Endometrial microvascular endothelial cells (primary cell): ENCODE results near the gene SLC35E1. TPM values are rescaled to one million over a fixed set of nuclear protein-coding genes. Genes with fewer than 3 reads are reported as not detected.

Experiments
- in situ Hi-C: cut with HindIII; loops from 2 replicates; pipeline ENCODE4 v1.10.0; 2017; ENCODE audit warnings: low sequenced_read_pairs, low pct_unique_long_range_greater_than_20kb; ENCODE audit errors: inconsistent ontology term
- total RNA-seq: library from RNA; depleted of rRNA; stranded (reverse); fragments of >200 nt; gene quantifications from one replicate; pipeline ENCODE4 v1.2.3, GENCODE V29; 2015; ENCODE audit errors: inconsistent ontology term

Gene SLC35E1
- total RNA-seq, 1 donor from 2014 or later: 31.7 TPM

- in situ Hi-C loops: no loop called here
Observed at GRCh38 chr19:16600824-16601223, 28.6 kb upstream of the SLC35E1 start.

GRCh38 chr19:16599655-16600346, 27.6 kb upstream of the SLC35E1 start:
- in situ Hi-C loops: no loop called here

- in situ Hi-C loops: no loop called here
Observed at GRCh38 chr19:16598848-16599247, 26.6 kb upstream of the SLC35E1 start.

- in situ Hi-C loops: no loop called here
Observed at GRCh38 chr19:16596399-16596798, 24.2 kb upstream of the SLC35E1 start.

GRCh38 chr19:16595097-16595496, 22.9 kb upstream of the SLC35E1 start:
- in situ Hi-C loops: no loop called here

GRCh38 chr19:16594681-16595091, 22.5 kb upstream of the SLC35E1 start:
- in situ Hi-C loops: no loop called here

- in situ Hi-C loops: no loop called here
Observed at GRCh38 chr19:16594131-16594586, 21.9 kb upstream of the SLC35E1 start.

- in situ Hi-C loops: no loop called here
Observed at GRCh38 chr19:16593181-16593580, 21.0 kb upstream of the SLC35E1 start.

GRCh38 chr19:16591803-16592556, 19.8 kb upstream of the SLC35E1 start:
- in situ Hi-C loops: no loop called here

- in situ Hi-C loops: no loop called here
Observed at GRCh38 chr19:16590876-16591802, 18.9 kb upstream of the SLC35E1 start.

- in situ Hi-C loops: no loop called here
Observed at GRCh38 chr19:16589917-16590316, 17.7 kb upstream of the SLC35E1 start.

GRCh38 chr19:16588824-16589577, 16.8 kb upstream of the SLC35E1 start:
- in situ Hi-C loops: no loop called here

- in situ Hi-C loops: no loop called here
Observed at GRCh38 chr19:16587833-16588823, 15.9 kb upstream of the SLC35E1 start.

- in situ Hi-C loops: no loop called here
Observed at GRCh38 chr19:16586991-16587832, 15.0 kb upstream of the SLC35E1 start.

- in situ Hi-C loops: no loop called here
Observed at GRCh38 chr19:16586477-16586871, 14.3 kb upstream of the SLC35E1 start.

GRCh38 chr19:16585808-16586476, 13.7 kb upstream of the SLC35E1 start:
- in situ Hi-C loops: no loop called here
